HepG2 (cell line): ENCODE data around the gene TUBGCP6. TPM values are rescaled to one million over a fixed set of nuclear protein-coding genes. Genes with fewer than 3 reads are reported as not detected.

ENCODE experiments used
- AHR ChIP-seq: IDR thresholded peaks from 2 replicates; pipeline ENCODE4 v1.6.1; 2018; ENCODE audit warnings: missing genetic modification reagents, missing compliant biosample characterization
- EEA1 ChIP-seq: sonication (generic); formaldehyde crosslinking; IDR thresholded peaks from 2 replicates; pipeline ENCODE4 v1.5.1; 2020; ENCODE audit warnings: mild to moderate bottlenecking, missing genetic modification reagents, borderline replicate concordance
- ETV5 ChIP-seq: IDR thresholded peaks from 2 replicates; pipeline ENCODE4 v1.6.1; 2018; ENCODE audit warnings: missing biosample characterization, missing genetic modification reagents, inconsistent platforms, borderline replicate concordance
- FOXC1 ChIP-seq: sonication (generic); formaldehyde crosslinking; IDR thresholded peaks from 2 replicates; pipeline ENCODE4 v1.8.0; 2022; ENCODE audit warnings: mild to moderate bottlenecking, missing genetic modification reagents, borderline replicate concordance
- GABPB1 ChIP-seq: IDR thresholded peaks from 2 replicates; pipeline ENCODE4 v1.6.1; 2016; ENCODE audit warnings: mild to moderate bottlenecking, missing genetic modification reagents, moderate library complexity, missing compliant biosample characterization
- KLF11 ChIP-seq: IDR thresholded peaks from 2 replicates; pipeline ENCODE4 v1.6.1; 2016; ENCODE audit warnings: missing compliant biosample characterization
- MXI1 ChIP-seq: IDR thresholded peaks from 3 replicates; pipeline ENCODE4 v1.6.1; 2012; ENCODE audit warnings: low read depth, low read length, inconsistent platforms, borderline replicate concordance
- NR0B2 ChIP-seq: sonication (generic); formaldehyde crosslinking; IDR thresholded peaks from 2 replicates; pipeline ENCODE4 v1.4.0; 2020; ENCODE audit warnings: mild to moderate bottlenecking, missing genetic modification reagents
- POLR2A ChIP-seq, 2 experiments: IDR thresholded peaks; 2 replicates each; pipeline ENCODE4 v1.6.1; 2011; ENCODE audit warnings: low read depth in 2 of 2, low read length in 2 of 2, mild to moderate bottlenecking in 1 of 2, moderate library complexity in 1 of 2; ENCODE audit not compliant: insufficient read depth in 1 of 2
- RFX3 ChIP-seq: IDR thresholded peaks from 2 replicates; pipeline ENCODE4 v1.6.1; 2016; ENCODE audit warnings: missing biosample characterization, missing genetic modification reagents
- SAFB2 ChIP-seq: sonication (generic); formaldehyde crosslinking; IDR thresholded peaks from 2 replicates; pipeline ENCODE4 v1.5.1; 2020; ENCODE audit warnings: missing genetic modification reagents, low read depth, mild to moderate bottlenecking, borderline replicate concordance
- SMAD3 ChIP-seq: sonication (generic); formaldehyde crosslinking; IDR thresholded peaks from 2 replicates; pipeline ENCODE4 v1.4.0; 2020; ENCODE audit warnings: missing genetic modification reagents
- SP4 ChIP-seq: sonication (generic); formaldehyde crosslinking; IDR thresholded peaks from 2 replicates; pipeline ENCODE4 v1.8.1; 2023; ENCODE audit warnings: mild to moderate bottlenecking, missing genetic modification reagents
- SRSF1 ChIP-seq: fragments of 200-400 bp; formaldehyde crosslinking; optimal IDR thresholded peaks from 2 replicates; pipeline ENCODE3; 2017; ENCODE audit warnings: mild to moderate bottlenecking, low read depth, low read length, moderate library complexity
- SRY ChIP-seq: sonication (generic); formaldehyde crosslinking; IDR thresholded peaks from 2 replicates; pipeline ENCODE4 v1.8.0; 2022; ENCODE audit warnings: mild to moderate bottlenecking, missing genetic modification reagents
- TBX2 ChIP-seq: sonication (generic); formaldehyde crosslinking; IDR thresholded peaks from 2 replicates; pipeline ENCODE4 v1.5.0; 2020; ENCODE audit warnings: missing genetic modification reagents, mild to moderate bottlenecking, borderline replicate concordance
- THAP11 ChIP-seq: IDR thresholded peaks from 2 replicates; pipeline ENCODE4 v1.6.1; 2016; ENCODE audit warnings: missing biosample characterization, missing genetic modification reagents
- ZFX ChIP-seq: sonication (generic); formaldehyde crosslinking; IDR thresholded peaks from 2 replicates; pipeline ENCODE4 v1.4.0; 2020; ENCODE audit warnings: mild to moderate bottlenecking, low read depth, missing genetic modification reagents, moderate library complexity
- ZNF12 ChIP-seq: sonication (generic); formaldehyde crosslinking; IDR thresholded peaks from 2 replicates; pipeline ENCODE4 v1.5.0; 2020; ENCODE audit warnings: missing genetic modification reagents
- ZNF160 ChIP-seq: sonication (generic); formaldehyde crosslinking; IDR thresholded peaks from 2 replicates; pipeline ENCODE4 v1.8.0; 2022; ENCODE audit warnings: mild to moderate bottlenecking, inconsistent platforms, missing genetic modification reagents
- ZNF280B ChIP-seq: sonication (generic); formaldehyde crosslinking; IDR thresholded peaks from 2 replicates; pipeline ENCODE4 v1.5.0; 2020; ENCODE audit warnings: missing genetic modification reagents, mild to moderate bottlenecking, borderline replicate concordance
- ZNF30 ChIP-seq: sonication (generic); formaldehyde crosslinking; IDR thresholded peaks from 2 replicates; pipeline ENCODE4 v1.5.0; 2020; ENCODE audit warnings: mild to moderate bottlenecking, missing genetic modification reagents
- ZNF329 ChIP-seq: sonication (generic); formaldehyde crosslinking; IDR thresholded peaks from 2 replicates; pipeline ENCODE4 v1.9.0; 2021; ENCODE audit warnings: low read depth, mild to moderate bottlenecking, missing genetic modification reagents
- ZNF572 ChIP-seq: sonication (generic); formaldehyde crosslinking; IDR thresholded peaks from 2 replicates; pipeline ENCODE4 v1.5.1; 2020; ENCODE audit warnings: mild to moderate bottlenecking, missing genetic modification reagents
- ZNF747 ChIP-seq: sonication (generic); formaldehyde crosslinking; IDR thresholded peaks from 2 replicates; pipeline ENCODE4 v1.8.1; 2023; ENCODE audit warnings: missing genetic modification reagents, mild to moderate bottlenecking, borderline replicate concordance
- ZNF772 ChIP-seq: sonication (generic); formaldehyde crosslinking; IDR thresholded peaks from 2 replicates; pipeline ENCODE4 v1.5.0; 2020; ENCODE audit warnings: mild to moderate bottlenecking, missing genetic modification reagents
- ZNF777 ChIP-seq: sonication (generic); formaldehyde crosslinking; IDR thresholded peaks from 2 replicates; pipeline ENCODE4 v1.4.0; 2020; ENCODE audit warnings: missing genetic modification reagents
- polyA plus RNA-seq, 8 experiments: library from polyadenylated mRNA; depleted of rRNA in 3 of 8; stranded (reverse) in 7 of 8; unstranded in 1 of 8; fragments of >200 nt; fragmentation: Illumina TruSeq in 4 of 8; extraction: Trizol in 4 of 8; gene quantifications; 2 replicates each; pipeline versions ENCODE4 v1.2.1 to v1.2.3, GENCODE V29; 2011 to 2016; ENCODE audit warnings: low read depth in 4 of 8, missing spikeins in 1 of 8, mixed read lengths in 1 of 8; ENCODE audit not compliant: insufficient read depth in 1 of 8
- total RNA-seq, 5 experiments: library from RNA; depleted of rRNA; stranded (reverse); fragments of >200 nt; fragmentation: Illumina TruSeq; extraction: Trizol; gene quantifications; 2 replicates each; pipeline ENCODE4 v1.2.3, GENCODE V29; 2016; ENCODE audit warnings: low read depth in 1 of 5

TUBGCP6 gene
- total and polyA plus RNA-seq, 2 of the 13 experiments (the other 11 are each of a cell fraction or from before 2014, with no cell fraction given): 14.6 to 15.7 TPM

GRCh38 chr22:50250555-50251476, 6.0 kb upstream of the TUBGCP6 start, which contains the start of gene HDAC10 (continued):
- TF ChIP-seq NR0B2 (CRISPR knock-in tag) (peak; percentile 78), ZNF747 (CRISPR knock-in tag) (peak; percentile 74; the same call in 1 of the 2 replicates), SRY (CRISPR knock-in tag) (0 out of 2 replicates have a peak, but pooled peaks have one; percentile 57), GABPB1 (CRISPR knock-in tag) (peak; percentile 88), AHR (CRISPR knock-in tag) (0 out of 2 replicates have a peak, but pooled peaks have one; percentile 41), TBX2 (CRISPR knock-in tag) (peak; percentile 70), FOXC1 (peak; percentile 77), SP4 (peak; percentile 81), ZNF30 (CRISPR knock-in tag) (peak; percentile 87), ZNF160 (CRISPR knock-in tag) (peak; percentile 9; the same call in 1 of the 2 replicates), ZNF777 (peak; percentile 63; the same call in 1 of the 2 replicates), SAFB2 (CRISPR knock-in tag) (peak; percentile 82; the same call in 1 of the 2 replicates), ZNF772 (peak; percentile 28; the same call in 1 of the 2 replicates), SMAD3 (CRISPR knock-in tag) (no peak), ZNF280B (peak; percentile 59), RFX3 (CRISPR knock-in tag) (no peak), KLF11 (CRISPR knock-in tag) (no peak), MXI1 (peak; percentile 60; the same call in 1 of the 3 replicates), ZNF572 (CRISPR knock-in tag) (0 out of 2 replicates have a peak, but pooled peaks have one; percentile 75), ZFX (CRISPR knock-in tag) (peak; percentile 85), ZNF329 (0 out of 2 replicates have a peak, but pooled peaks have one; percentile 24), POLR2A (IDR thresholded peaks at IDR 0.05; ENCODE audit: insufficient read depth in 1 of 2, low read depth in 2 of 2, low read length in 2 of 2) (peak; percentile 44 to 75; a peak in 3 of 4 replicates), ZNF12 (CRISPR knock-in tag) (0 out of 2 replicates have a peak, but pooled peaks have one; percentile 14), SRSF1 (no peak), THAP11 (0 out of 2 replicates have a peak, but pooled peaks have one; percentile 31), ETV5 (CRISPR knock-in tag) (peak; percentile 62), EEA1 (CRISPR knock-in tag) (peak; percentile 82; the same call in 1 of the 2 replicates)
